K562 (cell line): ENCODE results near the gene FADS6. TPM values are rescaled to one million over a fixed set of nuclear protein-coding genes. Genes with fewer than 3 reads are reported as not detected.

Experiments
- CEBPB ChIP-seq: fragments of 450-650 bp; IDR thresholded peaks from 2 replicates; pipeline ENCODE4 v1.6.1; 2016; ENCODE audit warnings: missing genetic modification characterization, missing compliant biosample characterization
- CHD7 ChIP-seq: fragments of 200-600 bp; sonication (generic); IDR thresholded peaks from one replicate; pipeline ENCODE4 v1.6.1; 2012; ENCODE audit warnings: mild to moderate bottlenecking, low read depth, low read length, inconsistent platforms
- FOXP4 ChIP-seq: sonication (generic); formaldehyde crosslinking; IDR thresholded peaks from 2 replicates; pipeline ENCODE4 v1.8.0; 2022; ENCODE audit warnings: mild to moderate bottlenecking, missing genetic modification reagents, borderline replicate concordance
- KDM1A ChIP-seq, 2 experiments: fragments of 450-650 bp; IDR thresholded peaks; 2 replicates each; pipeline ENCODE4 v1.6.1; 2016; ENCODE audit warnings: mild to moderate bottlenecking in 2 of 2
- PHTF2 ChIP-seq: fragments of 250-450 bp; sonication (Bioruptor Pico); IDR thresholded peaks from 2 replicates; pipeline ENCODE4 v1.5.0; 2021; ENCODE audit warnings: mild to moderate bottlenecking
- PRMT5 ChIP-seq: sonication (generic); formaldehyde crosslinking; IDR thresholded peaks from 2 replicates; pipeline ENCODE4 v1.5.0; 2020; ENCODE audit warnings: missing genetic modification reagents
- RNF2 ChIP-seq: sonication (generic); IDR thresholded peaks from 2 replicates; pipeline ENCODE4 v1.6.1; 2016
- RNF219 ChIP-seq: fragments of 250-450 bp; sonication (Bioruptor Pico); IDR thresholded peaks from 2 replicates; pipeline ENCODE4 v1.5.0; 2022; ENCODE audit warnings: mild to moderate bottlenecking
- ZNF3 ChIP-seq: fragments of 250-450 bp; sonication (Bioruptor Pico); IDR thresholded peaks from 2 replicates; pipeline ENCODE4 v1.5.0; 2021; ENCODE audit warnings: mild to moderate bottlenecking, moderate library complexity
- ZNF324 ChIP-seq: fragments of 250-450 bp; sonication (Bioruptor Pico); IDR thresholded peaks from 2 replicates; pipeline ENCODE4 v1.4.0; 2020; ENCODE audit warnings: mild to moderate bottlenecking
- ZNF778 ChIP-seq: fragments of 450-650 bp; formaldehyde crosslinking; IDR thresholded peaks from 2 replicates; pipeline ENCODE4 v1.4.0; 2020; ENCODE audit warnings: mild to moderate bottlenecking, moderate library complexity
- polyA plus RNA-seq, 8 experiments: library from polyadenylated mRNA; depleted of rRNA in 4 of 8; stranded (reverse) in 5 of 8; unstranded in 3 of 8; fragments of >200 nt; fragmentation: Nextera tagmentation in 2 of 8; fragmentation: Illumina TruSeq in 1 of 8; extraction: Ambion mirVana in 2 of 8; extraction: Trizol in 1 of 8; gene quantifications; 2 replicates each; pipeline versions ENCODE4 v1.2.1 to v1.2.3, GENCODE V29; 2011 to 2014; ENCODE audit warnings: inconsistent platforms in 1 of 8, missing spikeins in 1 of 8
- total RNA-seq, 7 experiments: library from RNA; depleted of rRNA in 6 of 7; stranded (reverse); fragments of >200 nt in 6 of 7; fragmentation: Illumina TruSeq in 2 of 7; extraction: Trizol in 2 of 7; gene quantifications; 2 replicates each; pipeline versions ENCODE4 v1.2.1 to v1.2.3, GENCODE V29; 2011 to 2021; ENCODE audit warnings: low replicate concordance in 1 of 7
- TF ChIP-seq, protein P1 (sequence below): fragments of 450-650 bp; IDR thresholded peaks from 2 replicates; pipeline ENCODE4 v1.6.1; 2016

FADS6 gene
- total and polyA plus RNA-seq, 9 of the 15 experiments (the other 6 are each of a cell fraction or from before 2014, with no cell fraction given), result 0.18 to 0.22 TPM; not detected in 7

DNA sequence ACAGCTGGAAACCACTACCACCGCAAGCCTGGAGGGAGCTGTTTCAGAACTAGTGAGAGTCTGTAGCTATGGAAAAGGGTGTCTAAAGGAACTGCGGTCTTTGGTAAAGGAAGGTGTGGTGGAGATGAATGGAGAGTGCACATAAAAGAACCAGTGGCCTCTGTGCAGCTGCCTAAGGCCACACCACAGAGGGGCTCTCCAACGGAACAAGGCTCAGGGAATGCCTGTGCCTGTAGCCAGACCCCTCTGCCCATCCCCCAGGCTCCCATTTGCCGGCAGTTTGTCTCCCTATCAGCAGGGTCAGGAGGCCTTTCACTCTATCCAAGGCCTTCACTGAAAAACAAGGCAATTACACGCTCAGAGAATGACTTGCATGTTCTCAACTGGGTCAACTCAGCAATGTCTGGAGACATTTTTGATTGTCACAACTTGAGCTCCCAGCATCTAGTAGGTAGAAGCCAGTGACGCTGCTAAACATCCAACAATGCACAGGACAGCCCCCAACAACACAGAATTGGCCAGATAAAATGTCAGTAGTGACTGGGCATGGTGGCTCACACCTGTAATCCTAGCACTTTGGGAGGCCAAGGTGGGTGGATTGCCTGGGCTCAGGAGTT is 17.3 kb downstream of the FADS6 start (continued):
- TF ChIP-seq, protein P1, sequence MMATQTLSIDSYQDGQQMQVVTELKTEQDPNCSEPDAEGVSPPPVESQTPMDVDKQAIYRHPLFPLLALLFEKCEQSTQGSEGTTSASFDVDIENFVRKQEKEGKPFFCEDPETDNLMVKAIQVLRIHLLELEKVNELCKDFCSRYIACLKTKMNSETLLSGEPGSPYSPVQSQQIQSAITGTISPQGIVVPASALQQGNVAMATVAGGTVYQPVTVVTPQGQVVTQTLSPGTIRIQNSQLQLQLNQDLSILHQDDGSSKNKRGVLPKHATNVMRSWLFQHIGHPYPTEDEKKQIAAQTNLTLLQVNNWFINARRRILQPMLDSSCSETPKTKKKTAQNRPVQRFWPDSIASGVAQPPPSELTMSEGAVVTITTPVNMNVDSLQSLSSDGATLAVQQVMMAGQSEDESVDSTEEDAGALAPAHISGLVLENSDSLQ, result peak; percentile 77; the same call in 1 of the 2 replicates
- TF ChIP-seq ZNF778 (no peak), PHTF2 (CRISPR knock-in tag) (no peak), CHD7 (no peak), ZNF324 (no peak; the same call in 1 of the 2 replicates), ZNF3 (CRISPR knock-in tag) (no peak), KDM1A (IDR thresholded peaks at IDR 0.05) (peak; percentile 67 to 78), PRMT5 (CRISPR knock-in tag) (no peak), RNF2 (peak; percentile 86), FOXP4 (no peak), RNF219 (no peak), CEBPB (tag) (no peak)
